OCI-LY3 (cell line): ENCODE results near the gene FREM2.

ENCODE experiments used
- EZH2phosphoT487 ChIP-seq: fragments of 200-600 bp; shearing (Covaris generic); IDR thresholded peaks from 2 replicates; pipeline ENCODE4 v1.6.1; 2018; ENCODE audit warnings: antibody characterized with exemption, mixed run types, low read depth
- TF ChIP-seq, protein P1 (sequence below): fragments of 200-600, 300-600 bp; sonication (generic); IDR thresholded peaks from 2 replicates; pipeline ENCODE4 v1.5.1; 2014; ENCODE audit warnings: antibody characterized with exemption, low read length, low read depth

DNA sequence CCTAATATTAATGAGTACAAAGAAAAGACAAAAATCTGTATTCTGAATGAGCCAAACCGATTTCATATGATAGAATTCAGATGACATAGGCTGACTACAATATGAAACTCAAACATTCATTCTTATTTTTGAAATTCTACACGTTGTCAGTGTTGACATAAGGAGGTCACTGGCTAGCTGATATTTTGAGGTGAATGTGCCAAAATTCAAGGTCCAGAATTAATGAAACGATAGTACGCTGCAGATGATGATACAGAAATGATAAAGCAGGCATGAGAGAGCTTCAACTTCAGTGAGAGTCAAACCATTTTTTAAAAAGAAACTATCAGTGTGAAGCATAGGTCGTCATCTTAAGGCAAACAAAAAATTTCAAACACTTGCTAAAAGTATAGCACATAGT lies 88.2 kb downstream of the FREM2 start:
- TF ChIP-seq, protein P1, sequence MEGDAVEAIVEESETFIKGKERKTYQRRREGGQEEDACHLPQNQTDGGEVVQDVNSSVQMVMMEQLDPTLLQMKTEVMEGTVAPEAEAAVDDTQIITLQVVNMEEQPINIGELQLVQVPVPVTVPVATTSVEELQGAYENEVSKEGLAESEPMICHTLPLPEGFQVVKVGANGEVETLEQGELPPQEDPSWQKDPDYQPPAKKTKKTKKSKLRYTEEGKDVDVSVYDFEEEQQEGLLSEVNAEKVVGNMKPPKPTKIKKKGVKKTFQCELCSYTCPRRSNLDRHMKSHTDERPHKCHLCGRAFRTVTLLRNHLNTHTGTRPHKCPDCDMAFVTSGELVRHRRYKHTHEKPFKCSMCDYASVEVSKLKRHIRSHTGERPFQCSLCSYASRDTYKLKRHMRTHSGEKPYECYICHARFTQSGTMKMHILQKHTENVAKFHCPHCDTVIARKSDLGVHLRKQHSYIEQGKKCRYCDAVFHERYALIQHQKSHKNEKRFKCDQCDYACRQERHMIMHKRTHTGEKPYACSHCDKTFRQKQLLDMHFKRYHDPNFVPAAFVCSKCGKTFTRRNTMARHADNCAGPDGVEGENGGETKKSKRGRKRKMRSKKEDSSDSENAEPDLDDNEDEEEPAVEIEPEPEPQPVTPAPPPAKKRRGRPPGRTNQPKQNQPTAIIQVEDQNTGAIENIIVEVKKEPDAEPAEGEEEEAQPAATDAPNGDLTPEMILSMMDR: no peak
- no peak for TF ChIP-seq EZH2phosphoT487
